OCI-LY7 (cell line): Measurements from ENCODE around the gene TMPRSS3. TPM values are rescaled to one million over a fixed set of nuclear protein-coding genes. Genes with fewer than 3 reads are reported as not detected.

Experiments used
- BruUV-seq: library from RNA; stranded (reverse); fragments of 400-500 nt; replicated peaks from 2 replicates; lab custom pipeline; 2021; lab: Mats Ljungman, UMichigan
- CTCF ChIA-PET: fragments of 300-600 bp; sonication (Branson Sonifier 250); formaldehyde crosslinking; loops from one replicate; lab custom pipeline; 2022; ENCODE audit warnings: antibody characterized with exemption; ENCODE audit not compliant: unreplicated experiment; lab: Charles Lee
- POLR2A ChIA-PET: fragments of 300-600 bp; sonication (Branson Sonifier 250); formaldehyde crosslinking; loops from one replicate; lab custom pipeline; 2022; ENCODE audit warnings: antibody characterized with exemption; lab: Charles Lee
- DNase-seq: peaks from one replicate; pipeline ENCODE4 v3.0.0-alpha.2; 2015; ENCODE audit warnings: low spot score
- H2AFZ ChIP-seq: fragments of 200-600 bp; sonication (generic), shearing (Covaris generic); 2 replicates; pipeline ENCODE4 v1.6.1; 2014; ENCODE audit warnings: mild to moderate bottlenecking, antibody characterized with exemption, low read length, moderate library complexity
- H3K27ac ChIP-seq: fragments of 200-600 bp; sonication (generic); 2 replicates; pipeline ENCODE4 v1.5.1; 2014; ENCODE audit warnings: mixed run types, low read depth, mild to moderate bottlenecking, moderate library complexity, low read length, inconsistent platforms; ENCODE audit not compliant: poor library complexity, severe bottlenecking
- H3K36me3 ChIP-seq: fragments of 200-600 bp; sonication (generic); 2 replicates; pipeline ENCODE4 v1.6.1; 2014; ENCODE audit warnings: mild to moderate bottlenecking, antibody characterized with exemption, low read length, moderate library complexity, mixed read lengths; ENCODE audit not compliant: insufficient read depth
- H3K4me1 ChIP-seq: fragments of 200-600 bp; sonication (generic); 2 replicates; pipeline ENCODE4 v1.5.1; 2014; ENCODE audit warnings: mild to moderate bottlenecking, low read length; ENCODE audit not compliant: insufficient read depth, poor library complexity, severe bottlenecking
- H3K4me2 ChIP-seq: fragments of 200-600 bp; sonication (generic); 2 replicates; pipeline ENCODE4 v1.6.1; 2014; ENCODE audit warnings: mild to moderate bottlenecking, low read length
- H3K4me3 ChIP-seq: fragments of 200-600 bp; sonication (generic); 2 replicates; pipeline ENCODE4 v1.5.1; 2014; ENCODE audit warnings: mild to moderate bottlenecking, low read depth, low read length; ENCODE audit not compliant: poor library complexity, severe bottlenecking
- H3K79me2 ChIP-seq: fragments of 200-600 bp; sonication (generic); 2 replicates; pipeline ENCODE4 v1.6.1; 2016; ENCODE audit warnings: low read depth, mild to moderate bottlenecking, low read length, moderate library complexity, mixed read lengths; ENCODE audit not compliant: insufficient read depth
- H3K9me2 ChIP-seq: fragments of 200-600 bp; sonication (generic); 2 replicates; pipeline ENCODE4 v1.6.1; 2016; ENCODE audit warnings: mild to moderate bottlenecking, low read length, mixed read lengths; ENCODE audit not compliant: insufficient read depth
- H3K9me3 ChIP-seq: fragments of 200-600 bp; sonication (generic); 2 replicates; pipeline ENCODE4 v1.6.1; 2014; ENCODE audit warnings: mild to moderate bottlenecking, mixed run types, low read length, mixed read lengths
- H4K20me1 ChIP-seq: fragments of 200-600 bp; sonication (generic); 2 replicates; pipeline ENCODE4 v1.6.1; 2014; ENCODE audit warnings: mild to moderate bottlenecking, antibody characterized with exemption, low read length, moderate library complexity, mixed read lengths; ENCODE audit not compliant: insufficient read depth
- EZH2phosphoT487 ChIP-seq: fragments of 200-600 bp; sonication (generic); IDR thresholded peaks from 2 replicates; pipeline ENCODE4 v1.6.1; 2018; ENCODE audit warnings: low read depth, borderline replicate concordance, mild to moderate bottlenecking, mixed run types, antibody characterized with exemption, low read length, moderate library complexity, mixed read lengths
- intact Hi-C: fragments of 100-400 bp; cut with micrococcal nuclease; formaldehyde crosslinking; loops from one replicate; pipeline ENCODE4 v1.10.0; 2022; ENCODE audit not compliant: unreplicated experiment
- total RNA-seq, 2 experiments: library from RNA; depleted of rRNA in 1 of 2; stranded (reverse); fragments of >200 nt in 1 of 2; shearing (Covaris generic) in 1 of 2; gene quantifications; 2 replicates each; pipeline ENCODE4 v1.2.3, GENCODE V29; 2014 to 2022
- TF ChIP-seq, protein P1 (sequence below): fragments of 200-600 bp; sonication (generic); conservative IDR thresholded peaks from 2 replicates; pipeline ENCODE4 v1.5.1; 2014; ENCODE audit warnings: mild to moderate bottlenecking, antibody characterized with exemption, low read length, moderate library complexity, mixed read lengths

The TMPRSS3 gene
- total RNA-seq, 2 experiments from 2014 or later: not detected

DNA sequence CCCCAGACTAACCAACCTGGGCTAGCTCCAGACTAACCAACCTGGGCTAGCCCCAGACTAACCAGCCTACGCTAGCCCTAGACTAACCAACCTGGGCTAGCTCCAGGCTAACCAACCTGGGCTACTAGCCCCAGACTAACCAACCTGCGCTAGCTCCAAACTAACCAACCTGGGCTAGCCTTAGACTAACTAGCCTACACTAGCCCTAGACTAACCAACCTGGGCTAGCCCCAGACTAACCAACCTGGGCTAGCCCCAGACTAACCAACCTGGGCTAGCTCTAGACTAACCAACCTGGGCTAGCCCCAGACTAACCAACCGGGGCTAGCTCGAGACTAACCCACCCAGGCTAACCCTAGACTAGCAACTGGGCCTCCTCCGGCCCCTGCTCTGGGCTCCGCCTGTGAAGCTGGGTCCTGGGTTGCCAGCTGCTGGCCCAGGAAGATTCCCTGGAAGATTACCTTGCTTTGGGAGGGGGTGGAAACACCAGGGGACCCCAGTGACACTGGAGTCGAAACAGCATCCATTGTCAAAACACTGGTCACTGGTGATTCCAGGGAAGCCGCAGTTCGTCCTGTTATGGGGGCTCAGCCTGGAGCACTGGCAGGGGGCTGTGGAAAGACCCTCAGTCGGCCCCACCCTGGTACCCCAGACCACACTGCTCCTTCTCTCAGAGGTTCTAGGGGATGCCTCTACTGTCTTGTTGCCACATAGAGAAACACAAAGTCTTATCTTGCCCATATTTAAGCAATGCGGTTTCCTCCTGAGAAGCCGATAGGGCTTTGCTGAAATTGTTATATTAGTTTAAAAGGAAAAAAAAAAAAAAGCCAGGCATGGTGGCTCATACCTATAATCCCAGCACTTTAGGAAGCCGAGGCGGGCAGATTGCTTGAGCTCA, 46.2 kb downstream of the TMPRSS3 start:
- DNase-seq: no peak
- H3K9me3 ChIP-seq: peaks cover 3% of the 10 kb centered on the region; the same call in 1 of the 2 replicates
- H2AFZ ChIP-seq: no peak overlapping the region
- no peaks in the 10 kb centered on the region for H3K79me2 ChIP-seq
- H3K4me3 ChIP-seq: no peak overlapping the region
- TF ChIP-seq, protein P1, sequence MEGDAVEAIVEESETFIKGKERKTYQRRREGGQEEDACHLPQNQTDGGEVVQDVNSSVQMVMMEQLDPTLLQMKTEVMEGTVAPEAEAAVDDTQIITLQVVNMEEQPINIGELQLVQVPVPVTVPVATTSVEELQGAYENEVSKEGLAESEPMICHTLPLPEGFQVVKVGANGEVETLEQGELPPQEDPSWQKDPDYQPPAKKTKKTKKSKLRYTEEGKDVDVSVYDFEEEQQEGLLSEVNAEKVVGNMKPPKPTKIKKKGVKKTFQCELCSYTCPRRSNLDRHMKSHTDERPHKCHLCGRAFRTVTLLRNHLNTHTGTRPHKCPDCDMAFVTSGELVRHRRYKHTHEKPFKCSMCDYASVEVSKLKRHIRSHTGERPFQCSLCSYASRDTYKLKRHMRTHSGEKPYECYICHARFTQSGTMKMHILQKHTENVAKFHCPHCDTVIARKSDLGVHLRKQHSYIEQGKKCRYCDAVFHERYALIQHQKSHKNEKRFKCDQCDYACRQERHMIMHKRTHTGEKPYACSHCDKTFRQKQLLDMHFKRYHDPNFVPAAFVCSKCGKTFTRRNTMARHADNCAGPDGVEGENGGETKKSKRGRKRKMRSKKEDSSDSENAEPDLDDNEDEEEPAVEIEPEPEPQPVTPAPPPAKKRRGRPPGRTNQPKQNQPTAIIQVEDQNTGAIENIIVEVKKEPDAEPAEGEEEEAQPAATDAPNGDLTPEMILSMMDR: no peak
- no peak for TF ChIP-seq EZH2phosphoT487
- no peak overlapping the region for H3K27ac ChIP-seq
- CTCF ChIA-PET: no interaction called here
- no peaks in the 10 kb centered on the region for H4K20me1 ChIP-seq
- no TSS peak for BruUV-seq
- POLR2A ChIA-PET: interaction anchor here (0.6 kb wide), 1 partner anchor 14 kb away, joined by 3 read pairs; no protein-coding TSS in a partner anchor
- H3K9me2 ChIP-seq: no peaks in the 10 kb centered on the region
- H3K4me1 ChIP-seq: no peaks in the 10 kb centered on the region
- no peak overlapping the region for H3K4me2 ChIP-seq
- intact Hi-C loops: no loop called here
- no peaks in the 10 kb centered on the region for H3K36me3 ChIP-seq

DNA sequence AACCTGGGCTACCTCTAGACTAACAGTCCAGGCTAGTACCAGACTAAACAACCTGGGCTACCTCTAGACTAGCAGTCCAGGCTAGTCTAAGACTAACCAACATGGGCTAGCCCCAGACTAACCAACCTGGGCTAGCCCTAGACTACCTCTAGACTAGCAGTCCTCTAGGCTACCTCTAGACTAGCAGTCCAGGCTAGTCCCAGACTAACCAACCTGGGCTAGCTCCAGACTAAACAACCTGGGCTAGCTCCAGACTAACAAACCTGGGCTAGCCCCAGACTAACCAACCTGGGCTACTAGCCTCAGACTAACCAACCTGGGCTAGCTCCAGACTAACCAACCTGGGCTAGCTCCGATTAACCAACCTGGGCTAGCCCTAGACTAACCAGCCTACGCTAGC, 47.1 kb downstream of the TMPRSS3 start:
- H3K79me2 ChIP-seq: no peaks in the 10 kb centered on the region
- H2AFZ ChIP-seq: no peak overlapping the region
- BruUV-seq: no TSS peak
- no peak for DNase-seq
- no peak overlapping the region for H3K4me2 ChIP-seq
- ChIA-PET POLR2A (no interaction called here), CTCF (no interaction called here)
- intact Hi-C loops: no loop called here
- H3K4me1 ChIP-seq: no peaks in the 10 kb centered on the region
- H4K20me1 ChIP-seq: no peaks in the 10 kb centered on the region
- H3K27ac ChIP-seq: no peak overlapping the region
- H3K36me3 ChIP-seq: no peaks in the 10 kb centered on the region
- H3K9me3 ChIP-seq: no peaks in the 10 kb centered on the region
- no peak overlapping the region for H3K4me3 ChIP-seq
- no peak for TF ChIP-seq EZH2phosphoT487
- TF ChIP-seq, protein P1: no peak
- H3K9me2 ChIP-seq: no peaks in the 10 kb centered on the region
